Amniotic stem cell (primary cell): Measurements from ENCODE around the gene KIF1C.
A peak's percentile ranks its signal among the peaks of the same experiment; 100 is the strongest.
"Not testable (repeated sequence)": the region's sequence is repeated elsewhere in the genome, so short reads cannot be mapped to it uniquely, and the experiment has no call there.

Experiments
- DNase-seq: peaks from one replicate; lab custom pipeline; 2025; lab: John Stamatoyannopoulos, UW

KIF1C gene

DNA sequence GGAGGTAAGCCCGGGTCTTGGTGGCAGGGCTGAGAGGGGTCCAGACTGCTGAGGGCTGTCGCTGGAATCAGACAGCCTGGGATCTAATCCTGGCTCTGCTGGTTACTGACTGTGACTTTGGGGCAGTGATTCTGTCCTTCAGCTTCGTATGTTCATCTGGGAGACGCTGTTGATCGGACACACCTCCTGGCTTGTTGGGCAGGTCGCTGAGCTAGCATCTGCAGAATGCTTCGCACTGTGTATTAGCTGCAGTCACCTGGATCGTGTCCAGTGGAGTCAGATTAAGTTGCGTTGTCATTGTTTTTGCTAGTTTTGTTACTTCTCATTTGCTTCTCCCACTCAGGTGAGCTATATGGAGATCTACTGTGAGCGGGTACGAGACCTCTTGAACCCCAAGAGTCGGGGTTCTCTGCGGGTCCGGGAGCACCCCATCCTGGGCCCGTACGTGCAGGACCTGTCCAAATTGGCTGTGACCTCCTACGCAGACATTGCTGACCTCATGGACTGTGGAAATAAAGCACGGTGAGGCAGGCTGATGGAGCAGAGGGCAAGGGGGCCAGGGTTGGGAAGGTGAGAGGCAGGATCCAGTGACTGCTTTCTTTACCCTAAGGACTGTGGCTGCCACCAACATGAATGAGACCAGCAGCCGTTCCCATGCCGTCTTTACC is 4.5 kb downstream of the KIF1C start:
- DNase-seq, result no peak

DNA sequence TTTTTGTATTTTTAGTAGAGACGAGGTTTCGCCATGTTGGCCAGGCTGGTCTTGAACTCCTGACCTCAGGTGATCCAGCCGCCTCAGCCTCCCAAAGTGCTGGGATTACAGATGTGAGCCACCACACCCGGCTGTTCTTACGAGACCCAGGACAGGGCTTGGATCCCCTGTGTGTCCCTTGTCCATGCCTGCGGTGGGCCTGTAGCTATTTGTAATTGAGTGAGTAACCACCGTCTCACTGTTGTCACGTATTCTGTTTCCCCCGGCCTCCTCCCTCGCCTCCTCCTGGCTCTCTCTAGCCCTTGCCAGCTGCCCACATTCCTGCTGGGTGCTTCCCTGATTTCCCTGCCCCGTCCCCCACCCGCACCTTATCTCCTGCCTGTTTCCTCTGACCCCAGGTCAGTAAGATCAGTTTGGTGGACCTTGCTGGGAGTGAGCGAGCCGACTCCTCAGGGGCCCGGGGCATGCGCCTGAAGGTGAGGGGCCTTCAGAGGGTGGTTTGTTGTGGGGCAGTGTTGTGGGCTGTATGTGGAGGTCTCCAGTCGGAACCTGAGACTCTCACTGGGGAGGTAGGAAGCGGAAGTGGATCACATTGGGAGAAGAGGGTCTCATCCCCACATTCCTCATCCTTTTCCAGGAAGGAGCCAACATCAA is 5.6 kb downstream of the KIF1C start:
- no peak for DNase-seq

DNA sequence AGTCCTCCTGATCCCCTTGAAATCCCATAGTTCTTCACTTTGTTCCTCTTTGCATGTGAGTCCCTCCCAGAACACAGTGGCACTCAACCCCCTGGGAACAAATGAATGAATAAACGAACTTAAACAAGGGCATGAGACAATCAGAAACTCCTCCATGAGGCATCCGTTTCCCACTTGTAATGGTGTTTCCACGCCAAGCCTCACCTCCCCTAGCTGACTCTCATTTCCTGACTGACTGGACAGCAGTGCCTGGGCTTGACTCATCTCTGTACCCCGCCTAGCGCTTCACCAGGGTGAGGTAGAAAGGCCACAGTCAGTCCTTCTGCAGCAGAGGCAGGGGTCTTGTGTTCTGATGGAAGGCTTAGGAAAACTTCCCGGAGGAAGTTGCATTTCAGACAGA is 14.2 kb downstream of the KIF1C start:
- no peak for DNase-seq

DNA sequence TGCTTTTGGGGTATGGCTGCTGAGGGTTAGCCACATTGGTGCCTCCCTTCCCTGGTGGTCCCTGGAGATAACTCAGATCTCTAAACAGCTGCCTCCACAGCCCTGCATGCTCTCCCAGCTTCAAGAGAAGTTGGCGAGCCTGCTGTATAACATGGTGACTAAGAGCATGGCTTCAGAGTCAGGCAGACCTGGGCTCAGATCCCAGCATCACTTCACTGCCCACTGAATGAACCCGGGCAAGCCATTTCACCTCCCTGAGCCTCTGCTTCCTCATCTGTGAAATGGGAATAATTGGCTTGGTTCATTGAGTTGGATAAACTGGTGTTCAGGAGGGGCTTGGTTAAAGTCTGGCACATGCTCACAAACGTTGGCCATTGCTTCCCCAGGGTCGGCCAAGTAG is 16.6 kb downstream of the KIF1C start:
- DNase-seq, result no peak

DNA sequence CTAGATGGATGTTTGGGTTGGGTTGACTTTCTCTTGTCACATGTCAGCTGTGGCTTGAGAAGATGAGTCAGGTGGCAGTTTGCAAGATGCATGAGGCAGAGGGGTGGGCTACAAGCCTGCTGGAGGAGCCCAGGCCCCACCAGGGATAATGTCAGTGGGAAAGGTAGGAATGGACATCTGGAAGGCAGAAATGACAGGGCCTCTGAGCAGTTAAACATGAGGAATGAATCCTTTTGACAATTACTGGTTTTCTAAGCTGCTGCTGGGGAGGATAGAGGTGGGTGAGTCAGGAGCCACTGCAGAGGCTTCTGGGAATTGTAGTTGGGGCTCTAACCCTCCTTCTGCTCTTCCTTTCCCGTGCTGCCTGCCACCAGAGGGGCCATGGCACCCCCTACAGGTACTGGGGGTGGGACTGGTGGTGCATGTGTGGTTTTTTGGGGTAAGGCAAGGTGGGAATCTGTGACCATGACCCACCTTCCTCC is 21.8 kb downstream of the KIF1C start:
- DNase-seq, result no peak

DNA sequence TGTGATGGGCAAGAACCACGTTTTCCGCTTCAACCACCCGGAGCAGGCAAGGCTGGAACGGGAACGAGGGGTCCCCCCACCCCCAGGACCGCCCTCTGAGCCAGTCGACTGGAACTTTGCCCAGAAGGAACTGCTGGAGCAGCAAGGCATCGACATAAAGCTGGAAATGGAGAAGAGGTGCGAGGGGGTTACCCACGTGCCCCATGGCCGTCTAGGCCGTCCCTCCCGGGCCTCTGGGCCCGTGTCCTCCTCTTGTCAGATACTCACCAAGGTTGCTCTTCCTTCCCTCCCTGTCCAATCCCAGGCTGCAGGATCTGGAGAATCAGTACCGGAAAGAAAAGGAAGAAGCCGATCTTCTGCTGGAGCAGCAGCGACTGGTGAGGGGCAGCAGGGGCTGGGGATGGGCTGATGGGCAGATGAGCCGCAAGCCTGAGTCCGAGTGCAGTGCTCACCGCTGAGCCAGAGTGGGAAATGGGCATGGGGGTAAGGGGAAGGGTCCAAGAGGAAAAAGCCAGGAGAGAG is 22.8 kb downstream of the KIF1C start:
- DNase-seq, result no peak

DNA sequence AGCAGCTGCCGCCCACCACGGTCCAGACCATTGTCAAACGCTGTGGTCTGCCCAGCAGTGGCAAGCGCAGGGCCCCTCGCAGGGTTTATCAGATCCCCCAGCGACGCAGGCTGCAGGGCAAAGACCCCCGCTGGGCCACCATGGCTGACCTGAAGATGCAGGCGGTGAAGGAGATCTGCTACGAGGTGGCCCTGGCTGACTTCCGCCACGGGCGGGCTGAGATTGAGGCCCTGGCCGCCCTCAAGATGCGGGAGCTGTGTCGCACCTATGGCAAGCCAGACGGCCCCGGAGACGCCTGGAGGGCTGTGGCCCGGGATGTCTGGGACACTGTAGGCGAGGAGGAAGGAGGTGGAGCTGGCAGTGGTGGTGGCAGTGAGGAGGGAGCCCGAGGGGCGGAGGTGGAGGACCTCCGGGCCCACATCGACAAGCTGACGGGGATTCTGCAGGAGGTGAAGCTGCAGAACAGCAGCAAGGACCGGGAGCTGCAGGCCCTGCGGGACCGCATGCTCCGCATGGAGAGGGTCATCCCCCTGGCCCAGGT is 24.5 kb downstream of the KIF1C start:
- no peak for DNase-seq

DNA sequence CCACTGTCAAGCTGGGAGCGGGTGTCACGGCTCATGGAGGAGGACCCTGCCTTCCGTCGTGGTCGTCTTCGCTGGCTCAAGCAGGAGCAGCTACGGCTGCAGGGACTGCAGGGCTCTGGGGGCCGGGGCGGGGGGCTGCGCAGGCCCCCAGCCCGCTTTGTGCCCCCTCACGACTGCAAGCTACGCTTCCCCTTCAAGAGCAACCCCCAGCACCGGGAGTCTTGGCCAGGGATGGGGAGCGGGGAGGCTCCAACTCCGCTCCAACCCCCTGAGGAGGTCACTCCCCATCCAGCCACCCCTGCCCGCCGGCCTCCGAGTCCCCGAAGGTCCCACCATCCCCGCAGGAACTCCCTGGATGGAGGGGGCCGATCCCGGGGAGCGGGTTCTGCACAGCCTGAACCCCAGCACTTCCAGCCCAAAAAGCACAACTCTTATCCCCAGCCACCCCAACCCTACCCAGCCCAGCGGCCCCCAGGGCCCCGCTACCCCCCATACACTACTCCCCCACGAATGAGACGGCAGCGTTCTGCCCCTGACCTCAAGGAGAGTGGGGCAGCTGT is 25.9 kb downstream of the KIF1C start:
- DNase-seq, result no peak

DNA sequence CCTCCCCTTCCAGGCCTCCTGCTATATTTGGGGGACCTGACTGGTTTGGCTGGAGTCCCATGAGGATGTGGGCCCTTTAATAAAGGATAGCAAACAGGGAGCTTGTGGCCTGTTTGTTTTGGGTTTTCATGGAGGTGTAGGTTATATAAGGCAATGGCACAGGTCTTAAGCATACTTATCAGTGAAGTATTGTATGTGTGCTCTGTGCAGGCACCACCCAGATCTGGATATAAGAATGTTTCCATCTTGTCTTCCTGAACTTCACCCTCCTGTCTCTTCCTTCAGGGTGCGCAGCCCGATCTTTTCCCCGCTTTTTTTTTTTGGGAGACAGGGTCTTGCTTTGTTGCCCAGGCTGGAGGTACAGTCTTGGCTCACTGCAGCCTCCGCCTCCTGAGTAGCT is 26.9 kb downstream of the KIF1C start:
- no peak for DNase-seq

DNA sequence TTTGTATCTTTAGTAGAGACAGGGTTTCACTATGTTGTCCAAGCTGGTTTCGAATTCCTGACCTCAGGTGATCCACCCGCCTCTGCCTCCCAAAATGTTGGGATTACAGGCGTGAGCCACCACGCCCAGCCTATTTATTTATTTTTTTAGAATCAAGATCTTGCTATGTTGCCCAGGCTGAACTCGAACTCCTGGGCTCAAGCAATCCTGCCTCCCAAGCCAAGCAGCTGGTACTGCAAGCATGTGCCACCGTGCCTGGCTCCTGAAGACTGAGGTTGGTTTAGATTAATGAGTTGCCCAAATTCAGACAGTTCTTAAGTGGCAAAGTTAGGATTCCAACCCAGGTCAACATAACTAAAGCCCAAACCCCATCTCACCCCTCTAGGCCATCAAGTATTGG is 29.5 kb downstream of the KIF1C start:
- DNase-seq, result no peak

DNA sequence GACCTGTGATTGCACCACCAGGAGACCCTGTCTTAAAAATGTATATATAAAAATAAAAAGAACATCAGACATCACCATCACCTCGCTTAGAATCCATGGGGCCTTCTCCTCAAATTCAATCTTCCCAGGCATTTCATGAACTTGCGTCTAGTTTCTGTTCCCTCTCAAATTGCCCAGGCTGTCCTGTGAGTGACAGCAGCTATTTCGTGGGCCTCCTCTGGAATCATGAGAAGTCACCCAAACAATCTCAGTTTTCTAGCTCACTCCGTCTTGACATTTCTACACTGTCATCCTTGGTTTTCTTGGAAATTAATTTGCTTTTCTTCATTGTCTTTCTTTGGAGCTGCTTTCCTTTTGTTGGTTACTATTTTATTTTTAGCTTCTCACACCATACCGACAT is 30.2 kb downstream of the KIF1C start:
- no peak for DNase-seq

DNA sequence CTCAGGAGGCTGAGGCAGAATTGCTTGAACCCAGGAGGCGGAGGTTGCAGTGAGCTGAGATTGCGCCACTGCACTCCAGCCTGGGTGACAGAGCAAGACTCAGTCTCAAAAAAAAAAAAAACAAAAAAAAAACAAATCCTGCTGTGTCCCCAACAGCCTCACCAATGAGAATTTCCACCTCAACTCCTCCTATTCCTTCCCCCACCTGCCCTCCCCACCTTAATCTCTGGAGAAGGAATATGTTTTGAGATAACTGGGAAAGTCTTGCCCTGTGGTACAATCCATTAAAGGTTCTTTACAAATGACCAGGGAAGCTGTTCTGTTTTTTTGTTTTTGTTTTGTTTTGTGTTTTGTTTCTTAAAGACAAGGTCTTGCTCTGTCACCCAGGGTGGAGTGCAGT is 32.4 kb downstream of the KIF1C start:
- not testable (repeated sequence) for DNase-seq

DNA sequence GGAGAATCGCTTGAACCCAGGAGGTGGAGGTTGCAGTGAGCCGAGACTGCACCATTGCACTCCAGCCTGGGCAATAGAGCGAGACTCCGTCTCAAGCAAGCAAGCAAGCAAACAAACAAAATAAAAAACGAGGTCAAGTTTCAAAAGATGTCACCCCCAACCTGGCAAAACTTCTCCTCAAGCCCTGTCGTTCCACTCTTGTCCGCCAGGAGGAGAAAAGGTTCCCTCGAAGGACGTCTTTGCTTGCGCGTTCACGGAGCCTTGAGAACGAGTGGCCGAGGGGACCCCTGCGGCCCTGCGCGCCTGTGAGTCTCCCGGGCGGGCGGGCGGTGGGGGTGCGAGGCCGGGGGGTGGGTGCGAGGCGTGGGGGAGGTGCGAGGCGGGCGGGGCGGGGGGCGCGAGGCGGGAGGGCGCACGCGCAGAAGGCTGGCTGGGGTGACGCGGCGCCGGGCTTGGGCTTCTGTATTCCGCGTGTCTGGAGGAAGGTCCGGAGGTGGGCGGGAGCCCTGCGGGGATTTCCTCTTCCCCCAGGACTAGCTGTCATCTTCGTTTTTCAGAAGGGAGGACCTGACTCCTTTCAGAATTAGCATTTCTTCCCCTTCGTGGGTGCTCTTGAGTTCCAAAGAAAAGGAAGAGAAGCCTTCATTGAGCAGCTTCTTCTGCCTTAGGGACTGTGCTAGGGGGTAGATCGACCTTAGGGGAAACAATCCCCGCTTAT is 33.8 kb downstream of the KIF1C start:
- DNase-seq, result peak; percentile 53

DNA sequence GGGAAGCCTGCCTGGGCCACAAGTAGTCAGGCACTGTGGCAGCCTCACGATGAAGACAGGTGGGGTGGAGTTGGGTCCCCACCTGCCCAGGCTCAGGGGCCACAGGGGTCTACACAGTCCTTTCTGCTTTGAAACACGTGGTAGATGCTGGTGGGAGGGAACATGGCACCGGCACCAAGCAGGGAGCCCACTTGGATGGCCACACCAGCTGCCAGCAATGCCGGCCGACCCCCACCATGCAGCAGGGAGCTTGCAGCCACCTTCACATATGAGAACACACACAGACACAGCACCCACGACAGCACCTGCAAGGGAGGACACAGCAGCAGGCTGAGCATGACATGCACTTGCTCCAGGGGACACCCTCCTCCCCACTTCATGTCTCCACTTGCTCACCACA is 35.1 kb downstream of the KIF1C start:
- no peak for DNase-seq

DNA sequence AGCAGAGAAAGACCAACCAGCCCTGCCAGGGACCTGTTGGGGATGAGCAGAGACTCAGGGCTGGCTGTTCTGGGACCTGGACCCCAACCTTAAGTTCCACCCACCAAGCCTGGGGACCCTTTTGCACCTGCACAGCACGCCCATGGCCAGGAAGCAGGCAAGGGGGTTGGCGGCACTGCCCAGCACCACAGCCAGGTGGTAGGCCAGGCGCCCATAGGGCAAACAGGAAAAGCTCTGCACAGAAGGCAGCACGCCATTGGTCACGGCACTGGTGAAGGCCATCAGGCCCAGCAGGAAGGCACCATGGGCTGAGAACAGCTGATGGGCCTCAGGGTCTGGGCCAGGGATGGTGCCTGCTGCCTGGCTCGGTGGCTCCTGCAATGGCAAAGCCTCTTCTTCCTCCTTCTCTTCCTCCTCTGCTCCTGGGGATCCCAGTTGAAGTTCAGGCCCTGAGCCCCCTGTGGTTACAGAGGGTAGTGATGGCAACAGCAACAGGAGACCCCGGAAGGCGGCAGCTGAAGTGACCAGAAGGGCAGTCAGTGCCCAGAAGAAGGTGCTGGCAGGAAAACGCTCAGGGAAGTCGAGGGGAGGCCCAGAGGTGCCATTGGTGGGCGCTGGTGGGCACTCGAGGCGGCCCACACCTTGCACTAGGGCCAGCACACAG is 35.7 kb downstream of the KIF1C start:
- DNase-seq, result no peak

DNA sequence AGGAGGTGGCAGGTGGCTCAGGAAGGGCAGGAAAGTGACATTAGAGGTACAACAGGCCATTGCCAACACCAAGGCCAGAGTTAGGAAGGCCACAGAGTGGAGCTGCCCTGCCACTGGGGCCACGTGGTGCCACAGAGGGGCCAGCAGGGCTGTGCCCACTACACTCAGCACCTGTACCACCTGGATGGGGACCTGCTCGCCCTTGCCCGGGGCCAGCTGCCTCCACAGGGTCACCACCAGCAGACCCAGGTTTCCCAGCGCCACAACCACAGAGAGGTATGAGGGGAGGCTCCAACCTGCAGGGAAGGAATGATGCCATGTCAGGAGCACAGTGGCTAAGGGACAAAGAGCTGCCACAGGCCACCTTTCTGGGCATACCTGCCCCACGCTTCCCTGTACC is 36.3 kb downstream of the KIF1C start:
- DNase-seq, result no peak

DNA sequence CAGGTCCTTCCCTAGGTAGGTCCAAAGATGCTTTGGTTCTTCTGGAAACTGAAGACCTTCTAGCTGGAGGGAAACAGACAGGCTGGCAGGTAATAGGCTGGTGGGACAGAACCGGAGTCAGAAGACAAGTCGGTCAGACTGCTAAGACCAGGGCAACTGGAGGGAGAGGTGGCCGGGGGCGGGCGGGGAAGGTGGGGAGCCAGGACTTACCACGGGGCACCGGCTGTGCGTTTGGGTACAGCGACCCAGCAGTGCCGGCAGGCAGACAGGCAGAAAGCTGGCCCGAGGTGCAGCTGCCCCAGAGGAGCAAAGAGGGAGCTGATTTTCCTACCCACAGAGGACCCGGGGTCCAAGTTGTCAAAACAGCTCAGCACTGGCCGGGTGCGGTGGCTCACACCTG is 36.9 kb downstream of the KIF1C start:
- DNase-seq, result no peak

DNA sequence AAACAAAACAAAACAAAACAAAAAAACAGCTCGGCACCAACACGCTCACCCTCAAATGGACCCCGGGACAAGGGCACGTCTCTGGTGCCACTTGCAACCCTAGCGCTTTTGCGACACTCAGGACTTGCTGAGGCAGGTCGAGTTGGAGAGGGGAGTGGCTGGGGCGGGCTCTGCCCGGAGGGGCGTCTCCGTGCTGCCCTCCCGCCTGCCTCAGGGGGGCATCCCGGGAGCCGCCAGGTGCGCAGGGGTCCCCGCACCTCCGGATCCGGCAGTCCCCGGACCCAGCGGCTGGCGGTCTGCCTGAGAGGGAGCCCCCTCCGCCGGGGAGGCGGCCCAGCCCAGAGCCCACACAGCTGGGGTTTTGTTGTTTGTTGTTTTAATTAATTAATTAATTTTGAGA is 37.6 kb downstream of the KIF1C start, which contains the start of gene SLC52A1:
SLC52A1 (minus strand) TSS at position 112 of the 400 bp plus-strand sequence. CDS start 820 bp downstream, outside the sequence.
- no peak for DNase-seq

DNA sequence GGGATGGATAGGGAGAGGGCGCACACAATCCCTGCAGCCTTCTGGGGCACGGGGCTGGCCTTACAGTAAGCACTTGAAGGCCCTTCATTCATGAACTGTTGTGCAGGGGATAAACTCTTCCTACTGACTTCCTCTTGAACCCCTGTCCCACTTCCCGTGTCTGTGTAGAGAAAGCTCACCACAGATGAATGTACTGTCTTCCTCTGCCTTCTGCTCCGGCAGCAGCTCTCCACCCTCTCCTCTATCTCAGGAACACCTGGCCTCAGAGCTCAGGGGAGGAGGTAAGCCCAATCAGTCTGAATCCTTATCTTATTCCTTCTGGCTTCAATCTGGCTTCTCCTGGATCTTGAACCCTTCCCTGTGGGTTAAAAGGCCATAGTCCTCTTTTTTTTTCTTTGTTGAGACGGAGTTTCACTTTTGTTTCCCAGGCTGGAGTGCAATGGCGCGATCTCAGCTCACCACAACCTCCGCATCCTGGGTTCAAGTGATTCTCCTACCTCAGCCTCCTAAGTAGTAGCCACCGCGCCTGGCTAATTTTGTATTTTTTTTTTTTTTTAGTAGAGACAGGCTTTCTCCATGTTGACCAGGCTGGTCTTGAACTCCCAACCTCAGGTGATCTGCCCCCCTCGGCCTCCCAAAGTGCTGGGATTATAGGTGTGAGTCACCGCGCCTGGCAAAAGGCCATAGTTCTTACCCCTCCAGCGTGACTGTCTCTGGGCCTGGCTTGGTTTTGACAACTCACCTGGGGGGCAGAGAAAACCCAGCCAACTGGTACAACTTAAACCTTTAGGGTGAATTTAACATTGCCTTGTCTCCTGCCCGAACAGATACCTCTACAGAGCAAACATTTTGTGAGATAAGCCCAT is 44.6 kb downstream of the KIF1C start:
- no peak for DNase-seq

DNA sequence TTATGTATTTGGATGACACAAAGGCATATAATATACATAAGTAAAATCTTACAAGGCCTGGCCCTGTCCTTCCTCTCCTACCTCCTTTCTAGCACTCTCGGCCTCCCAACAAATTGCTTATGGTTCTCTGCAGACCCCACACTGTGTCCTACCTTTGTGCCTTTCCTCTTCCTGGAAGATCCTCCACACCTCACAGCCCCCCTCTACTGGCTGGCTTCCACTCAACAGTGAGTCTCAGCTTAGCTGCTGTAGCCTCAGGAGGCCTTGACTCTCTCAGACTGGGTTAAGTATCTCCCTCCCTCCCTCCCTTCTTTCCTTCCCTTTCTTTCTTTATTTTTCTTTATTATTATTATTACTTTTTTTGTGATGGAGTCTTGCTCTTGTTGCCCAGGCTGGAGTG is 45.8 kb downstream of the KIF1C start:
- DNase-seq, result no peak

DNA sequence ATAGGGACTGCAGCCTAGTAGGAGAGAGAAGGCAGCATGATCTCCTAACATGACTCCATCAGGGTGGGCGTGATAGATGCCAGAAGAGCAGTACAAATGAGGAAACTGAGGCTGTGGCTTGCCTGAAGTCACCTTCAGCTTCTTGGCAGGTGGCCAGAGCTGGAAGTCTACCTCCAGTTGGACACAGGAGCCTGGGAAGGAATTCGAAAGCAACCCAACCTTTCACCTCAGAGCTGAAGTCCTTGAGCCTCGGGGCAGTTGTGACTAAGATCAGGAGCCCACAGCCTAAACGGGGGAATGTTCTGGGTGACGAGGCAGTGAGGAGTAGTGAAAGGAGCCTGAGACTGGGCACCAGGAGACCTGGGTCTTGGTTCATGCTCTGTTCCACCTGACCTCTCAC is 46.9 kb downstream of the KIF1C start:
- DNase-seq, result no peak
